Posterior cingulate gyrus (tissue), 11 donors: ENCODE measurements around the gene ARHGEF5.

ENCODE experiments used
- DNase-seq, 10 donors: peaks; one replicate each; pipeline versions ENCODE4 v3.0.0 to v3.0.0-alpha.2; 2020 to 2021; ENCODE audit warnings: mixed read lengths in 3 of 10
- intact Hi-C: fragments of 100-400 bp; cut with DNase I; formaldehyde crosslinking; loops from one replicate; pipeline ENCODE4 v1.15.1; 2023

Gene ARHGEF5

GRCh38 chr7:144379776-144380384, 24.7 kb downstream of the ARHGEF5 start:
- DNase-seq = peak in 1 of 10 donors; percentile 11
- intact Hi-C loops = no loop called here

- no peak for DNase-seq
- intact Hi-C loops = no loop called here
Measured at GRCh38 chr7:144384071-144384470, 28.9 kb downstream of the ARHGEF5 start.

GRCh38 chr7:144384555-144385245, 29.5 kb downstream of the ARHGEF5 start:
- intact Hi-C loops = no loop called here
- DNase-seq = peak in 1 of 10 donors; percentile 35

GRCh38 chr7:144386741-144387140, 31.5 kb downstream of the ARHGEF5 start:
- DNase-seq = no peak
- intact Hi-C loops = no loop called here

- no peak for DNase-seq
- intact Hi-C loops = no loop called here
Measured at GRCh38 chr7:144388950-144389349, 33.7 kb downstream of the ARHGEF5 start.

GRCh38 chr7:144390481-144390880, 35.3 kb downstream of the ARHGEF5 start:
- intact Hi-C loops = loop anchor here (10.0 kb wide), 1 partner anchor 216 kb away; no protein-coding TSS in a partner anchor
- DNase-seq = no peak

GRCh38 chr7:144391014-144391413, 35.8 kb downstream of the ARHGEF5 start:
- intact Hi-C loops = loop anchor here (10.0 kb wide), 1 partner anchor 216 kb away; no protein-coding TSS in a partner anchor
- DNase-seq = no peak

- DNase-seq = no peak
- intact Hi-C loops = loop anchor here (10.0 kb wide), 1 partner anchor 217 kb away; no protein-coding TSS in a partner anchor
Measured at GRCh38 chr7:144391823-144392255, 36.6 kb downstream of the ARHGEF5 start.

GRCh38 chr7:144397086-144397485, 41.9 kb downstream of the ARHGEF5 start:
- intact Hi-C loops = loop anchor here (10.0 kb wide), 1 partner anchor 222 kb away; no protein-coding TSS in a partner anchor
- no peak for DNase-seq

- intact Hi-C loops = loop anchor here (10.0 kb wide), 1 partner anchor 223 kb away; no protein-coding TSS in a partner anchor
- no peak for DNase-seq
Measured at GRCh38 chr7:144398291-144398690, 43.1 kb downstream of the ARHGEF5 start.

- DNase-seq = no peak
- intact Hi-C loops = loop anchor here (10.0 kb wide), 1 partner anchor 224 kb away; no protein-coding TSS in a partner anchor
Measured at GRCh38 chr7:144398911-144399310, 43.7 kb downstream of the ARHGEF5 start.

GRCh38 chr7:144399946-144400345, 44.7 kb downstream of the ARHGEF5 start:
- DNase-seq = no peak
- intact Hi-C loops = loop anchor here (10.0 kb wide), 1 partner anchor 225 kb away; no protein-coding TSS in a partner anchor

- DNase-seq = no peak
- intact Hi-C loops = no loop called here
Measured at GRCh38 chr7:144401490-144401889, 46.3 kb downstream of the ARHGEF5 start.

GRCh38 chr7:144403102-144403501, 47.9 kb downstream of the ARHGEF5 start:
- no peak for DNase-seq
- intact Hi-C loops = no loop called here

GRCh38 chr7:144403649-144404061, 48.5 kb downstream of the ARHGEF5 start, which contains the start of gene NOBOX:
Gene NOBOX, minus strand, starts transcription at chr7:144403693.
- intact Hi-C loops = no loop called here
- peak in 1 of 10 donors; percentile 54 for DNase-seq

- intact Hi-C loops = no loop called here
Measured at GRCh38 chr7:144404946-144405345, 49.7 kb downstream of the ARHGEF5 start.

GRCh38 chr7:144407266-144407931, 52.2 kb downstream of the ARHGEF5 start:
- intact Hi-C loops = no loop called here
- DNase-seq = no peak

More at GRCh38 chr7:144404946-144405345, 49.7 kb downstream of the ARHGEF5 start:
- DNase-seq = no peak

GRCh38 chr7:144408121-144408520, 52.9 kb downstream of the ARHGEF5 start:
- intact Hi-C loops = no loop called here
- no peak for DNase-seq

GRCh38 chr7:144410441-144410840, 55.2 kb downstream of the ARHGEF5 start:
- intact Hi-C loops = no loop called here
- no peak for DNase-seq

- no peak for DNase-seq
- intact Hi-C loops = no loop called here
Measured at GRCh38 chr7:144414815-144415214, 59.6 kb downstream of the ARHGEF5 start.

- DNase-seq = no peak
- intact Hi-C loops = no loop called here
Measured at GRCh38 chr7:144415858-144416257, 60.7 kb downstream of the ARHGEF5 start.
